Measurements from ENCODE around the gene GAK. TPM values are rescaled to one million over a fixed set of nuclear protein-coding genes. Genes with fewer than 3 reads are reported as not detected.

GAK gene
- total RNA-seq, 2 donors from 2014 or later, result 104 to 121 TPM

DNA sequence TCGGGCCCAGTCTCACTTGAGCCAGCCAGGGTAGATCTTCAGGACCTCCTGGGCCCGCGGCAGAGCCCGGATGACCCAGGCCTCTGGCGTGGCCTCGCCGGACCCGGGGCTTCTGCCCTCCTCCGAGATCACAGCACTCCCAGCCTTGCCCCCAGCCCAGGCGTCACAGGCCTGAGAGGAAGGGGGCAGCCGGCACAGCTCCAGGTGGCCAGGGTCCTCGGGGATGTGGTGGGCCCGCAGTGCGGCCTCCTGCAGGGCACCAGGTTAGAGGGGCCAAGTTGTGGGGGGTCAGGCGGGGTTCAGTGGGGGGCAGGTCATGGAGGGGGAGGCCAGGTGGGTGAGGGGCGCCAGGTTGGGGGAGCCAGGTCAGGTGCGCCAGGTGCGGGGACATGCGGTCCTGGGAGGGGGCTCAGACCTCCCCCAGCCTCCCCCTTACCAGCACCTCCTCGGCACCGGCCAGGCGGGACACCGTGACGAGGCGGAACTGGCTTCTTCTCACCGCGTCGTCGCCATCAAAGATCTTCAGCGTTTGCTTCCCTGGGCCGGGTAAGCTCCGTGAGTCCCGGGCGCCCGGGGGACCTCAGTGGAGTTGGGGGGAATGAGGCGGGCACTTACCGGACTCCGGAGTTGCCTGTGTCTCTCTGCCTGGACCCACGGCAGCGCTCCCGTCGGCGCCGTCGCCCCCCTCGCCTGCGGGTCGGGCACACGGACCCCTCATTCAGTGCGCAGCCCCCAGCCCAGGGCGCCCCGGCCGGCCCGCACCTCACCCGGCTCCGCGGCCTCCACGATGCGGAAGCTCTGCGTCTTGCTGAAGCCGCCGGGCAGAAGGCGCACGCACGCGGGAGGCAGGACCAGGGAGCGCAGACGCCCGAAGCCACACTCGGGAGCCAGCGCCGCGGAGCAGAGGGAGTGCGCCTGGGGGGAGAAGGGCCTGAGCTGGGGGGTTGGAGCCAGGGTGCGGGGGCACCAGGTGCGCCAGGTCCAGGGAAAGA lies 35.3 kb upstream of the GAK start:
- no peaks in the 10 kb centered on the region for H3K4me1 ChIP-seq (ENCODE audit: control insufficient read depth, insufficient read depth, low read length)
- Mint-ChIP-seq H3K4me1 (peaks cover 8% of the 10 kb centered on the region), H3K4me3 (no peak overlapping the region), H3K36me3 (ENCODE audit: low read depth) (peaks cover 6% of the 10 kb centered on the region), H3K27me3 (ENCODE audit: insufficient read depth) (peaks cover 18% of the 10 kb centered on the region), H3K27ac (no peak overlapping the region), H3K9me3 (no peaks in the 10 kb centered on the region)
- TF ChIP-seq, protein P1, sequence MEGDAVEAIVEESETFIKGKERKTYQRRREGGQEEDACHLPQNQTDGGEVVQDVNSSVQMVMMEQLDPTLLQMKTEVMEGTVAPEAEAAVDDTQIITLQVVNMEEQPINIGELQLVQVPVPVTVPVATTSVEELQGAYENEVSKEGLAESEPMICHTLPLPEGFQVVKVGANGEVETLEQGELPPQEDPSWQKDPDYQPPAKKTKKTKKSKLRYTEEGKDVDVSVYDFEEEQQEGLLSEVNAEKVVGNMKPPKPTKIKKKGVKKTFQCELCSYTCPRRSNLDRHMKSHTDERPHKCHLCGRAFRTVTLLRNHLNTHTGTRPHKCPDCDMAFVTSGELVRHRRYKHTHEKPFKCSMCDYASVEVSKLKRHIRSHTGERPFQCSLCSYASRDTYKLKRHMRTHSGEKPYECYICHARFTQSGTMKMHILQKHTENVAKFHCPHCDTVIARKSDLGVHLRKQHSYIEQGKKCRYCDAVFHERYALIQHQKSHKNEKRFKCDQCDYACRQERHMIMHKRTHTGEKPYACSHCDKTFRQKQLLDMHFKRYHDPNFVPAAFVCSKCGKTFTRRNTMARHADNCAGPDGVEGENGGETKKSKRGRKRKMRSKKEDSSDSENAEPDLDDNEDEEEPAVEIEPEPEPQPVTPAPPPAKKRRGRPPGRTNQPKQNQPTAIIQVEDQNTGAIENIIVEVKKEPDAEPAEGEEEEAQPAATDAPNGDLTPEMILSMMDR (conservative IDR thresholded peaks at IDR 0.05), result no peak
- WGBS, 2 experiments (ENCODE audit: insufficient coverage in 1 of 2, insufficient read length in 1 of 2), result 60 to 62% methylated on average over 38 to 75 of the region's 76 CpGs
- H3K36me3 ChIP-seq (ENCODE audit: control insufficient read depth, insufficient read depth, low read length), result no peaks in the 10 kb centered on the region
- no peak overlapping the region for H3K27ac ChIP-seq (ENCODE audit: low read depth, low read length)
- H3K4me3 ChIP-seq (ENCODE audit: low read length), result no peak overlapping the region
- H3K9me3 ChIP-seq (ENCODE audit: control insufficient read depth, low read length), result no peaks in the 10 kb centered on the region
- H3K27me3 ChIP-seq (ENCODE audit: control insufficient read depth, insufficient read depth, low read length, poor library complexity, severe bottlenecking), result peaks cover 9% of the 10 kb centered on the region
- DNase-seq, result peak; percentile 71
- no peak overlapping the region for H3K9ac ChIP-seq (ENCODE audit: extremely low read depth, low read length, poor library complexity, severe bottlenecking)

DNA sequence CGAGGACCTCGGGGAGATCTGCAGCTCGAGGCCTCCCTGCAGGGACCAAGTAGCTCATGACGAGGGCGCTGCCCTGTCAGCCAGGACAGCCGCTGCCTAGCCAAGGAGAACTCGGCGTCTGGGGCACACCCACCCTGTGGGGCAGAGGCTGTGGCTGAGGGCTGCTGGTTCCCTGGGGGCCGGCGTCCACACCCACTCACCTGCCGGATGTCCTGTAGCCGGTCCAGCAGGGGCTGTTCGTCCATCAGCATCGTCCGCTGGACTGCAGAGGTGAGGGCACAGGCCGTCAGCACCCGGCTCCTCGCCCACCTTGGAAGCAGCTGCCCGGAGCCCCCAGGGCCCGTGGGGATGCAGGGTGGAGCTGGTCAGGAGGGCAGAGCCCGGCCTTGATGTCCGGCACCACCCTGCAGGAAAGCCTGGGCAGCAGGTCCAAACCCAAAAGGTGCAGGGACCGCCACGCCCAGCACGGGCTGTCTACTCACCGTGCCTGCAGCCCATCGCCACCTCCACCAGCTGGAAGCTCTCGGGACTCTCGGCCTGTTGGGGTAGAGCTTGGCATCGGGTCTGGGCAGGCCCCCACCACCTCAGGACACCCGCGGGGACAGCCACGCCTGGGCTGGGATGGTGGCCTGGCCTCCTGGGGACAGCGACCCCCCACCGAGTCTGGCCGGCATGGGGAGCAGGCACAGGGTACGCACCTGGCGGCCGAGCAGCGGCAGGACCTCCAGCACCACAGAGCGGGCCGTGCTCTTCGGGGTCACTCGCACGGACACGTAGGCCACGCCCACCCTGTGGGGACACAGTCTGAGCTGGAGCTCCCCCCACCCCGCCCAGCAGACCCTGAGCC lies 34.4 kb upstream of the GAK start:
- Mint-ChIP-seq H3K4me1 (peaks cover 8% of the 10 kb centered on the region), H3K27me3 (ENCODE audit: insufficient read depth) (peaks cover 15% of the 10 kb centered on the region), H3K27ac (no peak overlapping the region), H3K9me3 (no peaks in the 10 kb centered on the region), H3K4me3 (no peak overlapping the region), H3K36me3 (ENCODE audit: low read depth) (peaks cover 10% of the 10 kb centered on the region)
- no peak overlapping the region for H3K9ac ChIP-seq (ENCODE audit: extremely low read depth, low read length, poor library complexity, severe bottlenecking)
- H3K4me1 ChIP-seq (ENCODE audit: control insufficient read depth, insufficient read depth, low read length), result no peaks in the 10 kb centered on the region
- no peaks in the 10 kb centered on the region for H3K9me3 ChIP-seq (ENCODE audit: control insufficient read depth, low read length)
- no peaks in the 10 kb centered on the region for H3K27me3 ChIP-seq (ENCODE audit: control insufficient read depth, insufficient read depth, low read length, poor library complexity, severe bottlenecking)
- H3K4me3 ChIP-seq (ENCODE audit: low read length), result no peak overlapping the region
- TF ChIP-seq, protein P1 (conservative IDR thresholded peaks at IDR 0.05), result no peak
- DNase-seq, result no peak
- 86 to 91% methylated on average over 33 to 48 of the region's 48 CpGs for WGBS, 2 experiments (ENCODE audit: insufficient coverage in 1 of 2, insufficient read length in 1 of 2)
- no peaks in the 10 kb centered on the region for H3K36me3 ChIP-seq (ENCODE audit: control insufficient read depth, insufficient read depth, low read length)
- H3K27ac ChIP-seq (ENCODE audit: low read depth, low read length), result no peak overlapping the region

DNA sequence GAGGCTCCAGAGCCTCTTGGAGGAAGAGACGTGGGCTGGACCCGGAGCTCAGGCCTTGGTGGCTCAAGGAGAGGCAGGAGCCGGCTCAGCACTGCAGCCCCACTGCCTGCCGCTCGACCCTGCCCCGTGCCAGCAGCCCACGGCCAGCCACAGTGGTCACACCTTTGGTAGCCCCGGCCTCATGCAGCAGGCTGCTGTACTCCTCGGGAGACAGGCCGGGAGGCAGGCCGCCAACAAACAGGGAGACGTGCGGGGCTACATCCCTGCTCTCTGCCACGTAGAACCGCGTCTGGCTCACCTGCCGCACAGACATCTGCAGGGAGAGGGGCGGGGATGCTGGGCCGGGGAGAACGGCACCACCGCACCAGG lies 33.6 kb upstream of the GAK start:
- H3K4me3 ChIP-seq (ENCODE audit: low read length), result no peak overlapping the region
- Mint-ChIP-seq H3K27me3 (ENCODE audit: insufficient read depth) (peaks cover 7% of the 10 kb centered on the region), H3K4me3 (no peak overlapping the region), H3K27ac (no peak overlapping the region), H3K4me1 (peaks cover 5% of the 10 kb centered on the region), H3K9me3 (no peaks in the 10 kb centered on the region), H3K36me3 (ENCODE audit: low read depth) (peaks cover 10% of the 10 kb centered on the region)
- TF ChIP-seq, protein P1 (conservative IDR thresholded peaks at IDR 0.05), result no peak
- no peak overlapping the region for H3K27ac ChIP-seq (ENCODE audit: low read depth, low read length)
- H3K36me3 ChIP-seq (ENCODE audit: control insufficient read depth, insufficient read depth, low read length), result no peaks in the 10 kb centered on the region
- H3K4me1 ChIP-seq (ENCODE audit: control insufficient read depth, insufficient read depth, low read length), result no peaks in the 10 kb centered on the region
- H3K27me3 ChIP-seq (ENCODE audit: control insufficient read depth, insufficient read depth, low read length, poor library complexity, severe bottlenecking), result no peaks in the 10 kb centered on the region
- H3K9me3 ChIP-seq (ENCODE audit: control insufficient read depth, low read length), result no peaks in the 10 kb centered on the region
- no peak for DNase-seq
- no peak overlapping the region for H3K9ac ChIP-seq (ENCODE audit: extremely low read depth, low read length, poor library complexity, severe bottlenecking)
- WGBS, 2 experiments (ENCODE audit: insufficient coverage in 1 of 2, insufficient read length in 1 of 2), result 91 to 97% methylated on average over 8 to 21 of the region's 21 CpGs
